Hippocampal formation (tissue), 2 donors: ENCODE results near the gene PTPN14.

Experiments
- DNase-seq, 2 donors: peaks; one replicate each; lab custom pipeline; 2025; lab: John Stamatoyannopoulos, UW

The PTPN14 gene

GRCh38 chr1:214429951-214430770, 121.2 kb downstream of the PTPN14 start:
- DNase-seq, result no peak

GRCh38 chr1:214427871-214428277, 123.5 kb downstream of the PTPN14 start:
- DNase-seq, result no peak

- DNase-seq, result no peak
Observed at GRCh38 chr1:214426426-214426812, 125.0 kb downstream of the PTPN14 start.

GRCh38 chr1:214425716-214426425, 125.5 kb downstream of the PTPN14 start:
- DNase-seq, result no peak

GRCh38 chr1:214425101-214425500, 126.3 kb downstream of the PTPN14 start:
- no peak for DNase-seq

- no peak for DNase-seq
Observed at GRCh38 chr1:214423045-214423444, 128.4 kb downstream of the PTPN14 start.

GRCh38 chr1:214422137-214422671, 129.2 kb downstream of the PTPN14 start:
- DNase-seq, result no peak

- DNase-seq, result no peak
Observed at GRCh38 chr1:214420833-214421232, 130.6 kb downstream of the PTPN14 start.

GRCh38 chr1:214420341-214420740, 131.1 kb downstream of the PTPN14 start:
- DNase-seq, result no peak

GRCh38 chr1:214419650-214420049, 131.8 kb downstream of the PTPN14 start:
- no peak for DNase-seq

GRCh38 chr1:214418391-214418790, 133.0 kb downstream of the PTPN14 start:
- DNase-seq, result no peak

GRCh38 chr1:214417545-214418210, 133.7 kb downstream of the PTPN14 start:
- DNase-seq, result no peak

- DNase-seq, result no peak
Observed at GRCh38 chr1:214416858-214417257, 134.5 kb downstream of the PTPN14 start.

GRCh38 chr1:214416417-214416816, 135.0 kb downstream of the PTPN14 start:
- DNase-seq, result peak in 1 of 2 donors; percentile 23

GRCh38 chr1:214415131-214415530, 136.3 kb downstream of the PTPN14 start:
- DNase-seq, result no peak

- no peak for DNase-seq
Observed at GRCh38 chr1:214414691-214415090, 136.7 kb downstream of the PTPN14 start.

- no peak for DNase-seq
Observed at GRCh38 chr1:214413315-214413714, 138.1 kb downstream of the PTPN14 start.

GRCh38 chr1:214404571-214405213, 146.7 kb downstream of the PTPN14 start:
- no peak for DNase-seq

GRCh38 chr1:214404154-214404553, 147.2 kb downstream of the PTPN14 start:
- DNase-seq, result no peak

- DNase-seq, result no peak
Observed at GRCh38 chr1:214403431-214403830, 148.0 kb downstream of the PTPN14 start.

GRCh38 chr1:214402613-214403083, 148.8 kb downstream of the PTPN14 start:
- DNase-seq, result no peak

GRCh38 chr1:214401666-214402065, 149.7 kb downstream of the PTPN14 start:
- no peak for DNase-seq
